Fibroblast of skin of scalp (primary cell): ENCODE measurements around the gene RRM1. TPM values are rescaled to one million over a fixed set of nuclear protein-coding genes. Genes with fewer than 3 reads are reported as not detected.
"Not testable (repeated sequence)": the region's sequence is repeated elsewhere in the genome, so short reads cannot be mapped to it uniquely, and the experiment has no call there.

Experiments used
- DNase-seq: peaks from one replicate; pipeline ENCODE4 v3.0.0-alpha.2; 2013
- polyA plus RNA-seq, 2 experiments: library from polyadenylated mRNA; unstranded; fragments of 120-200 nt; gene quantifications; one replicate each; pipeline ENCODE4 v1.2.1, GENCODE V29; 2013; ENCODE audit not compliant: insufficient read length in 2 of 2

The RRM1 gene
- 47.7 TPM for polyA plus RNA-seq (2013, experiment 1 of 2; ENCODE audit: insufficient read length)
- polyA plus RNA-seq (2013, experiment 2 of 2; ENCODE audit: insufficient read length), result 52.1 TPM

GRCh38 chr11:4094348-4095291 lies at the start of gene RRM1:
Gene RRM1 (plus strand): TSS chr11:4094799. CDS start chr11:4095013, 214 bp downstream.
- DNase-seq, result peak; percentile 98

- no peak for DNase-seq
Observed at GRCh38 chr11:4044976-4045646, 49.5 kb upstream of the RRM1 start.

GRCh38 chr11:4048340-4048739 lies 46.3 kb upstream of the RRM1 start:
- DNase-seq, result no peak

- DNase-seq, result no peak
Observed at GRCh38 chr11:4049006-4049405, 45.6 kb upstream of the RRM1 start.

- DNase-seq, result no peak
Observed at GRCh38 chr11:4050138-4050537, 44.5 kb upstream of the RRM1 start.

- DNase-seq, result not testable (repeated sequence)
Observed at GRCh38 chr11:4053200-4053599, 41.4 kb upstream of the RRM1 start.

GRCh38 chr11:4054643-4055042 lies 40.0 kb upstream of the RRM1 start:
- no peak for DNase-seq

- DNase-seq, result no peak
Observed at GRCh38 chr11:4059424-4059823, 35.2 kb upstream of the RRM1 start.

- DNase-seq, result no peak
Observed at GRCh38 chr11:4060182-4060923, 34.2 kb upstream of the RRM1 start.

- no peak for DNase-seq
Observed at GRCh38 chr11:4061700-4062099, 32.9 kb upstream of the RRM1 start.

- peak; percentile 4 for DNase-seq
Observed at GRCh38 chr11:4063348-4063747, 31.3 kb upstream of the RRM1 start.

- DNase-seq, result no peak
Observed at GRCh38 chr11:4064278-4064955, 30.2 kb upstream of the RRM1 start.

- no peak for DNase-seq
Observed at GRCh38 chr11:4065086-4065485, 29.5 kb upstream of the RRM1 start.

- DNase-seq, result peak; percentile 28
Observed at GRCh38 chr11:4065601-4066377, 28.8 kb upstream of the RRM1 start.

- no peak for DNase-seq
Observed at GRCh38 chr11:4066910-4067309, 27.7 kb upstream of the RRM1 start.

GRCh38 chr11:4068962-4069361 lies 25.6 kb upstream of the RRM1 start:
- DNase-seq, result peak; percentile 40

- DNase-seq, result no peak
Observed at GRCh38 chr11:4071325-4071724, 23.3 kb upstream of the RRM1 start.

GRCh38 chr11:4071914-4072313 lies 22.7 kb upstream of the RRM1 start:
- peak; percentile 40 for DNase-seq

- peak; percentile 79 for DNase-seq
Observed at GRCh38 chr11:4072668-4073285, 21.8 kb upstream of the RRM1 start.

- no peak for DNase-seq
Observed at GRCh38 chr11:4074266-4074665, 20.3 kb upstream of the RRM1 start.

GRCh38 chr11:4076774-4077173 lies 17.8 kb upstream of the RRM1 start:
- no peak for DNase-seq
